ENCODE data around the gene CPA1.

GRCh38 chr7:130401578-130401977 lies 21.3 kb downstream of the CPA1 start:
- no peak for TF ChIP-seq POLR2A (IDR thresholded peaks at IDR 0.05)
- TF ChIP-seq CTCF (IDR thresholded peaks at IDR 0.05): no peak
- TF ChIP-seq POLR2AphosphoS5 (IDR thresholded peaks at IDR 0.05): no peak
- no peak for TF ChIP-seq EP300 (IDR thresholded peaks at IDR 0.05)

Data from stomach (tissue), 4 donors.